HepG2 (cell line): ENCODE measurements around the gene GATC. TPM values are rescaled to one million over a fixed set of nuclear protein-coding genes. Genes with fewer than 3 reads are reported as not detected.

Experiments used
- BORCS8-MEF2B ChIP-seq: sonication (generic); formaldehyde crosslinking; IDR thresholded peaks from 2 replicates; pipeline ENCODE4 v1.8.0; 2022; ENCODE audit warnings: mild to moderate bottlenecking, missing genetic modification reagents
- GABPA ChIP-seq, 2 experiments: IDR thresholded peaks; 2 replicates each; pipeline ENCODE4 v1.6.1; 2011 to 2016; ENCODE audit warnings: low read depth in 2 of 2, low read length in 1 of 2, missing biosample characterization in 1 of 2, missing genetic modification characterization in 1 of 2
- MTF2 ChIP-seq: sonication (generic); formaldehyde crosslinking; IDR thresholded peaks from 2 replicates; pipeline ENCODE4 v1.5.0; 2020; ENCODE audit warnings: missing genetic modification reagents, borderline replicate concordance
- PPARG ChIP-seq: conservative IDR thresholded peaks from 2 replicates; pipeline ENCODE4 v1.6.1; 2016; ENCODE audit warnings: missing biosample characterization, missing genetic modification reagents
- ZFX ChIP-seq: sonication (generic); formaldehyde crosslinking; IDR thresholded peaks from 2 replicates; pipeline ENCODE4 v1.4.0; 2020; ENCODE audit warnings: mild to moderate bottlenecking, low read depth, missing genetic modification reagents, moderate library complexity
- polyA plus RNA-seq, 8 experiments: library from polyadenylated mRNA; depleted of rRNA in 3 of 8; stranded (reverse) in 7 of 8; unstranded in 1 of 8; fragments of >200 nt; fragmentation: Illumina TruSeq in 4 of 8; extraction: Trizol in 4 of 8; gene quantifications; 2 replicates each; pipeline versions ENCODE4 v1.2.1 to v1.2.3, GENCODE V29; 2011 to 2016; ENCODE audit warnings: low read depth in 4 of 8, missing spikeins in 1 of 8, mixed read lengths in 1 of 8; ENCODE audit not compliant: insufficient read depth in 1 of 8
- total RNA-seq, 5 experiments: library from RNA; depleted of rRNA; stranded (reverse); fragments of >200 nt; fragmentation: Illumina TruSeq; extraction: Trizol; gene quantifications; 2 replicates each; pipeline ENCODE4 v1.2.3, GENCODE V29; 2016; ENCODE audit warnings: low read depth in 1 of 5
- TF ChIP-seq, protein P1 (sequence below): sonication (generic); formaldehyde crosslinking; conservative IDR thresholded peaks from 2 replicates; pipeline ENCODE4 v1.4.0; 2020; ENCODE audit warnings: missing genetic modification reagents
- TF ChIP-seq, protein P2 (sequence below): sonication (generic); formaldehyde crosslinking; IDR thresholded peaks from 2 replicates; pipeline ENCODE4 v1.8.1; 2023; ENCODE audit warnings: mild to moderate bottlenecking, missing genetic modification reagents
- TF ChIP-seq, protein P3 (sequence below): sonication (generic); formaldehyde crosslinking; IDR thresholded peaks from 2 replicates; pipeline ENCODE4 v1.5.1; 2020; ENCODE audit warnings: mild to moderate bottlenecking, missing genetic modification reagents, moderate library complexity
- TF ChIP-seq, protein P4 (sequence below): sonication (generic); formaldehyde crosslinking; IDR thresholded peaks from 2 replicates; pipeline ENCODE4 v1.5.0; 2020; ENCODE audit warnings: mild to moderate bottlenecking, missing genetic modification reagents, borderline replicate concordance
- TF ChIP-seq, protein P5 (sequence below): sonication (generic); formaldehyde crosslinking; IDR thresholded peaks from 2 replicates; pipeline ENCODE4 v1.5.1; 2020; ENCODE audit warnings: missing genetic modification reagents, mild to moderate bottlenecking, borderline replicate concordance
- TF ChIP-seq, protein P6 (sequence below): sonication (generic); formaldehyde crosslinking; IDR thresholded peaks from 2 replicates; pipeline ENCODE4 v1.5.1; 2020; ENCODE audit warnings: missing genetic modification reagents, mild to moderate bottlenecking, borderline replicate concordance
- TF ChIP-seq, protein P7 (sequence below): IDR thresholded peaks from 2 replicates; pipeline ENCODE4 v1.6.1; 2016; ENCODE audit warnings: mild to moderate bottlenecking

Gene GATC
- total and polyA plus RNA-seq, 2 of the 13 experiments (the other 11 are each of a cell fraction or from before 2014, with no cell fraction given) = 17.7 to 29.7 TPM

DNA sequence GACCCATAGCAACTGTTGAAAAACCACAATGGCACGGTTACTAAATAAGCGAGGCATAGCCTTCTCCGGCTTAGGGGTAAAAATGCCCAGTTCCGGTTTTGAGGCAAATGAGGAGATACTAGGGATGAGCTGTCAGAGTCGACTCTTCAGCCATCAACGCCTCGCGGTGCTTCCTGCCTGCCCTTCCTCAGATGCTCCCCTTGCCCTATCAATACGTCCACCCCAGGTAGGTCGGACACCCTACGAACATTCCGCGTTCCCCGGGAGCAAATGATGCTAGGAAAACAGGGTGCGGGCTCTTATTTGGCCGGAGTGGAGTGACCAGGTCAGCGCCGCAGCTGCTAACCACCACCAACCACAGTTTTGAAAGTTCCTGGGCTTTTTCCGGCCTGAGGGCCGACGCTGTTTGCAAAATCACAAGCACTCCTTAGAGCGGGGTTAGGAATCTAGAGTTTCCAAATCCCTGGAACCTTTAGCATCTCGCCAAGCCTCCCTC, 22.1 kb downstream of the GATC start (continued):
- TF ChIP-seq MTF2 (CRISPR knock-in tag) (0 out of 2 replicates have a peak, but pooled peaks have one; percentile 68), BORCS8-MEF2B (CRISPR knock-in tag) (no peak), ZFX (0 out of 2 replicates have a peak, but pooled peaks have one; percentile 49), GABPA (IDR thresholded peaks at IDR 0.05; ENCODE audit: low read depth, low read length) (no peak), GABPA (CRISPR knock-in tag; IDR thresholded peaks at IDR 0.05; ENCODE audit: low read depth) (0 out of 2 replicates have a peak, but pooled peaks have one; percentile 18), PPARG (CRISPR knock-in tag) (no peak)
- TF ChIP-seq, protein P1, sequence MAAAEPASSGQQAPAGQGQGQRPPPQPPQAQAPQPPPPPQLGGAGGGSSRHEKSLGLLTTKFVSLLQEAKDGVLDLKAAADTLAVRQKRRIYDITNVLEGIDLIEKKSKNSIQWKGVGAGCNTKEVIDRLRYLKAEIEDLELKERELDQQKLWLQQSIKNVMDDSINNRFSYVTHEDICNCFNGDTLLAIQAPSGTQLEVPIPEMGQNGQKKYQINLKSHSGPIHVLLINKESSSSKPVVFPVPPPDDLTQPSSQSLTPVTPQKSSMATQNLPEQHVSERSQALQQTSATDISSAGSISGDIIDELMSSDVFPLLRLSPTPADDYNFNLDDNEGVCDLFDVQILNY = 0 out of 2 replicates have a peak, but pooled peaks have one; percentile 1
- TF ChIP-seq, protein P2, sequence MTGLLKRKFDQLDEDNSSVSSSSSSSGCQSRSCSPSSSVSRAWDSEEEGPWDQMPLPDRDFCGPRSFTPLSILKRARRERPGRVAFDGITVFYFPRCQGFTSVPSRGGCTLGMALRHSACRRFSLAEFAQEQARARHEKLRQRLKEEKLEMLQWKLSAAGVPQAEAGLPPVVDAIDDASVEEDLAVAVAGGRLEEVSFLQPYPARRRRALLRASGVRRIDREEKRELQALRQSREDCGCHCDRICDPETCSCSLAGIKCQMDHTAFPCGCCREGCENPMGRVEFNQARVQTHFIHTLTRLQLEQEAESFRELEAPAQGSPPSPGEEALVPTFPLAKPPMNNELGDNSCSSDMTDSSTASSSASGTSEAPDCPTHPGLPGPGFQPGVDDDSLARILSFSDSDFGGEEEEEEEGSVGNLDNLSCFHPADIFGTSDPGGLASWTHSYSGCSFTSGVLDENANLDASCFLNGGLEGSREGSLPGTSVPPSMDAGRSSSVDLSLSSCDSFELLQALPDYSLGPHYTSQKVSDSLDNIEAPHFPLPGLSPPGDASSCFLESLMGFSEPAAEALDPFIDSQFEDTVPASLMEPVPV = 0 out of 2 replicates have a peak, but pooled peaks have one; percentile 16
- TF ChIP-seq, protein P3, sequence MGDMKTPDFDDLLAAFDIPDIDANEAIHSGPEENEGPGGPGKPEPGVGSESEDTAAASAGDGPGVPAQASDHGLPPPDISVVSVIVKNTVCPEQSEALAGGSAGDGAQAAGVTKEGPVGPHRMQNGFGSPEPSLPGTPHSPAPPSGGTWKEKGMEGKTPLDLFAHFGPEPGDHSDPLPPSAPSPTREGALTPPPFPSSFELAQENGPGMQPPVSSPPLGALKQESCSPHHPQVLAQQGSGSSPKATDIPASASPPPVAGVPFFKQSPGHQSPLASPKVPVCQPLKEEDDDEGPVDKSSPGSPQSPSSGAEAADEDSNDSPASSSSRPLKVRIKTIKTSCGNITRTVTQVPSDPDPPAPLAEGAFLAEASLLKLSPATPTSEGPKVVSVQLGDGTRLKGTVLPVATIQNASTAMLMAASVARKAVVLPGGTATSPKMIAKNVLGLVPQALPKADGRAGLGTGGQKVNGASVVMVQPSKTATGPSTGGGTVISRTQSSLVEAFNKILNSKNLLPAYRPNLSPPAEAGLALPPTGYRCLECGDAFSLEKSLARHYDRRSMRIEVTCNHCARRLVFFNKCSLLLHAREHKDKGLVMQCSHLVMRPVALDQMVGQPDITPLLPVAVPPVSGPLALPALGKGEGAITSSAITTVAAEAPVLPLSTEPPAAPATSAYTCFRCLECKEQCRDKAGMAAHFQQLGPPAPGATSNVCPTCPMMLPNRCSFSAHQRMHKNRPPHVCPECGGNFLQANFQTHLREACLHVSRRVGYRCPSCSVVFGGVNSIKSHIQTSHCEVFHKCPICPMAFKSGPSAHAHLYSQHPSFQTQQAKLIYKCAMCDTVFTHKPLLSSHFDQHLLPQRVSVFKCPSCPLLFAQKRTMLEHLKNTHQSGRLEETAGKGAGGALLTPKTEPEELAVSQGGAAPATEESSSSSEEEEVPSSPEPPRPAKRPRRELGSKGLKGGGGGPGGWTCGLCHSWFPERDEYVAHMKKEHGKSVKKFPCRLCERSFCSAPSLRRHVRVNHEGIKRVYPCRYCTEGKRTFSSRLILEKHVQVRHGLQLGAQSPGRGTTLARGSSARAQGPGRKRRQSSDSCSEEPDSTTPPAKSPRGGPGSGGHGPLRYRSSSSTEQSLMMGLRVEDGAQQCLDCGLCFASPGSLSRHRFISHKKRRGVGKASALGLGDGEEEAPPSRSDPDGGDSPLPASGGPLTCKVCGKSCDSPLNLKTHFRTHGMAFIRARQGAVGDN (CRISPR knock-in tag) = peak; percentile 50
- TF ChIP-seq, protein P4, sequence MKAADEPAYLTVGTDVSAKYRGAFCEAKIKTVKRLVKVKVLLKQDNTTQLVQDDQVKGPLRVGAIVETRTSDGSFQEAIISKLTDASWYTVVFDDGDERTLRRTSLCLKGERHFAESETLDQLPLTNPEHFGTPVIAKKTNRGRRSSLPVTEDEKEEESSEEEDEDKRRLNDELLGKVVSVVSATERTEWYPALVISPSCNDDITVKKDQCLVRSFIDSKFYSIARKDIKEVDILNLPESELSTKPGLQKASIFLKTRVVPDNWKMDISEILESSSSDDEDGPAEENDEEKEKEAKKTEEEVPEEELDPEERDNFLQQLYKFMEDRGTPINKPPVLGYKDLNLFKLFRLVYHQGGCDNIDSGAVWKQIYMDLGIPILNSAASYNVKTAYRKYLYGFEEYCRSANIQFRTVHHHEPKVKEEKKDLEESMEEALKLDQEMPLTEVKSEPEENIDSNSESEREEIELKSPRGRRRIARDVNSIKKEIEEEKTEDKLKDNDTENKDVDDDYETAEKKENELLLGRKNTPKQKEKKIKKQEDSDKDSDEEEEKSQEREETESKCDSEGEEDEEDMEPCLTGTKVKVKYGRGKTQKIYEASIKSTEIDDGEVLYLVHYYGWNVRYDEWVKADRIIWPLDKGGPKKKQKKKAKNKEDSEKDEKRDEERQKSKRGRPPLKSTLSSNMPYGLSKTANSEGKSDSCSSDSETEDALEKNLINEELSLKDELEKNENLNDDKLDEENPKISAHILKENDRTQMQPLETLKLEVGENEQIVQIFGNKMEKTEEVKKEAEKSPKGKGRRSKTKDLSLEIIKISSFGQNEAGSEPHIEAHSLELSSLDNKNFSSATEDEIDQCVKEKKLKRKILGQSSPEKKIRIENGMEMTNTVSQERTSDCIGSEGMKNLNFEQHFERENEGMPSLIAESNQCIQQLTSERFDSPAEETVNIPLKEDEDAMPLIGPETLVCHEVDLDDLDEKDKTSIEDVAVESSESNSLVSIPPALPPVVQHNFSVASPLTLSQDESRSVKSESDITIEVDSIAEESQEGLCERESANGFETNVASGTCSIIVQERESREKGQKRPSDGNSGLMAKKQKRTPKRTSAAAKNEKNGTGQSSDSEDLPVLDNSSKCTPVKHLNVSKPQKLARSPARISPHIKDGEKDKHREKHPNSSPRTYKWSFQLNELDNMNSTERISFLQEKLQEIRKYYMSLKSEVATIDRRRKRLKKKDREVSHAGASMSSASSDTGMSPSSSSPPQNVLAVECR = peak; percentile 59
- TF ChIP-seq, protein P5, sequence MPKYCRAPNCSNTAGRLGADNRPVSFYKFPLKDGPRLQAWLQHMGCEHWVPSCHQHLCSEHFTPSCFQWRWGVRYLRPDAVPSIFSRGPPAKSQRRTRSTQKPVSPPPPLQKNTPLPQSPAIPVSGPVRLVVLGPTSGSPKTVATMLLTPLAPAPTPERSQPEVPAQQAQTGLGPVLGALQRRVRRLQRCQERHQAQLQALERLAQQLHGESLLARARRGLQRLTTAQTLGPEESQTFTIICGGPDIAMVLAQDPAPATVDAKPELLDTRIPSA = no peak
- TF ChIP-seq, protein P6, sequence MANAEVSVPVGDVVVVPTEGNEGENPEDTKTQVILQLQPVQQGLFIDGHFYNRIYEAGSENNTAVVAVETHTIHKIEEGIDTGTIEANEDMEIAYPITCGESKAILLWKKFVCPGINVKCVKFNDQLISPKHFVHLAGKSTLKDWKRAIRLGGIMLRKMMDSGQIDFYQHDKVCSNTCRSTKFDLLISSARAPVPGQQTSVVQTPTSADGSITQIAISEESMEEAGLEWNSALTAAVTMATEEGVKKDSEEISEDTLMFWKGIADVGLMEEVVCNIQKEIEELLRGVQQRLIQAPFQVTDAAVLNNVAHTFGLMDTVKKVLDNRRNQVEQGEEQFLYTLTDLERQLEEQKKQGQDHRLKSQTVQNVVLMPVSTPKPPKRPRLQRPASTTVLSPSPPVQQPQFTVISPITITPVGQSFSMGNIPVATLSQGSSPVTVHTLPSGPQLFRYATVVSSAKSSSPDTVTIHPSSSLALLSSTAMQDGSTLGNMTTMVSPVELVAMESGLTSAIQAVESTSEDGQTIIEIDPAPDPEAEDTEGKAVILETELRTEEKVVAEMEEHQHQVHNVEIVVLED (CRISPR knock-in tag) = 0 out of 2 replicates have a peak, but pooled peaks have one; percentile 19
- TF ChIP-seq, protein P7, sequence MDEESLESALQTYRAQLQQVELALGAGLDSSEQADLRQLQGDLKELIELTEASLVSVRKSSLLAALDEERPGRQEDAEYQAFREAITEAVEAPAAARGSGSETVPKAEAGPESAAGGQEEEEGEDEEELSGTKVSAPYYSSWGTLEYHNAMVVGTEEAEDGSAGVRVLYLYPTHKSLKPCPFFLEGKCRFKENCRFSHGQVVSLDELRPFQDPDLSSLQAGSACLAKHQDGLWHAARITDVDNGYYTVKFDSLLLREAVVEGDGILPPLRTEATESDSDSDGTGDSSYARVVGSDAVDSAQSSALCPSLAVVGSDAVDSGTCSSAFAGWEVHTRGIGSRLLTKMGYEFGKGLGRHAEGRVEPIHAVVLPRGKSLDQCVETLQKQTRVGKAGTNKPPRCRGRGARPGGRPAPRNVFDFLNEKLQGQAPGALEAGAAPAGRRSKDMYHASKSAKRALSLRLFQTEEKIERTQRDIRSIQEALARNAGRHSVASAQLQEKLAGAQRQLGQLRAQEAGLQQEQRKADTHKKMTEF = peak; percentile 34; the same call in 1 of the 2 replicates
